ENCODE measurements around the gene CYGB. TPM values are rescaled to one million over a fixed set of nuclear protein-coding genes. Genes with fewer than 3 reads are reported as not detected.

CYGB gene
- total and polyA plus RNA-seq, 2 of the 13 experiments (the other 11 are each of a cell fraction or from before 2014, with no cell fraction given): 18.9 to 27.1 TPM

DNA sequence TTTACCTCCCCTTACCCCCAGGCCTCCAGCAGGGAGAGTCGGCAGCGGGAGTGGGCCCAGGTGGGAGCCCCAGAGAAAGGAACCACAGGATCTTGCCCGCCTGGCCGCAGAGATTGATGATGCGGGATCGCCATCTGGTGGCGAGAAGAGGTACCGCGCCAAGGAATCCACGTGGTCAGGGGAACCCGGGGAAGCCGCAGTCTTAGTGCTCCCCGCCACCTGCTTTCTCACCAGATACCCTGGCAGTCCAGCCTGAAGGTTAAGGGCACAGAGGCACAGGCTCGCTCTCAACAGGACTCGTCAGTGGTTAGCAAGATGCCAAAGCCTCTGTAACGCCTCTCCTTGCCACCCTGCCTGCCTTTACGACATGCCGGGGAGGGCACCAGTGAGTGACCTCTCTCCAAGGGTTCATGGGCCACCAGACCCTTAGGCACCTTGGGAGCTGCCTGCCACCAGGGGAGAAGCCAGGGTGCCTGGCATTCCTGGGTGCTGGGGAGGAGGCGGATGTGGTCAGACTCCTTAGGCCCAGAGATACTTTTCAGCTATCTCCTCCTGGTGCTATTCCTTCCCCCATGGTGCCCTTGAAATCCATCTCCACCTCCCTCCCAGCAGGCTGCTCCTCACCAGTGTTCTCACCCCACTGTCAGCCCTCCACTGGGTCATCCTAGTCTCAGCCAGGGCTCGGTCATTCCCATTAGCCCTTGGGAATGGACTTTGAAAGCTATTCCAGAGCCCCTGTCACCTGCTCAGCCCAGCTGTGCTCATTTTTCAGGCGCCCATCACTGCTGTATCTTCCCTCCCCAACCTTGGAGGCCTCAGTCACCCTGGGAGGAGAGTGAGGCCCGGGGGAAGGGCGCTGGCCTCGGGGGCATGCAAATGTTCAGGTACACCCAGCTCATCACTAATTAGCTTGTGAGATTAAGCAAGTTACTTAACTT, 30.8 kb downstream of the CYGB start (continued):
- TF ChIP-seq, protein P1, sequence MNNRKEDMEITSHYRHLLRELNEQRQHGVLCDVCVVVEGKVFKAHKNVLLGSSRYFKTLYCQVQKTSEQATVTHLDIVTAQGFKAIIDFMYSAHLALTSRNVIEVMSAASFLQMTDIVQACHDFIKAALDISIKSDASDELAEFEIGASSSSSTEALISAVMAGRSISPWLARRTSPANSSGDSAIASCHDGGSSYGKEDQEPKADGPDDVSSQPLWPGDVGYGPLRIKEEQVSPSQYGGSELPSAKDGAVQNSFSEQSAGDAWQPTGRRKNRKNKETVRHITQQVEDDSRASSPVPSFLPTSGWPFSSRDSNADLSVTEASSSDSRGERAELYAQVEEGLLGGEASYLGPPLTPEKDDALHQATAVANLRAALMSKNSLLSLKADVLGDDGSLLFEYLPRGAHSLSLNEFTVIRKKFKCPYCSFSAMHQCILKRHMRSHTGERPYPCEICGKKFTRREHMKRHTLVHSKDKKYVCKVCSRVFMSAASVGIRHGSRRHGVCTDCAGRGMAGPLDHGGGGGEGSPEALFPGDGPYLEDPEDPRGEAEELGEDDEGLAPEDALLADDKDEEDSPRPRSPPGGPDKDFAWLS (CRISPR knock-in tag; IDR thresholded peaks at IDR 0.05; ENCODE audit: borderline replicate concordance): no peak
- no peak for TF ChIP-seq SMAD9 (CRISPR knock-in tag; IDR thresholded peaks at IDR 0.05)
- TF ChIP-seq, protein P2, sequence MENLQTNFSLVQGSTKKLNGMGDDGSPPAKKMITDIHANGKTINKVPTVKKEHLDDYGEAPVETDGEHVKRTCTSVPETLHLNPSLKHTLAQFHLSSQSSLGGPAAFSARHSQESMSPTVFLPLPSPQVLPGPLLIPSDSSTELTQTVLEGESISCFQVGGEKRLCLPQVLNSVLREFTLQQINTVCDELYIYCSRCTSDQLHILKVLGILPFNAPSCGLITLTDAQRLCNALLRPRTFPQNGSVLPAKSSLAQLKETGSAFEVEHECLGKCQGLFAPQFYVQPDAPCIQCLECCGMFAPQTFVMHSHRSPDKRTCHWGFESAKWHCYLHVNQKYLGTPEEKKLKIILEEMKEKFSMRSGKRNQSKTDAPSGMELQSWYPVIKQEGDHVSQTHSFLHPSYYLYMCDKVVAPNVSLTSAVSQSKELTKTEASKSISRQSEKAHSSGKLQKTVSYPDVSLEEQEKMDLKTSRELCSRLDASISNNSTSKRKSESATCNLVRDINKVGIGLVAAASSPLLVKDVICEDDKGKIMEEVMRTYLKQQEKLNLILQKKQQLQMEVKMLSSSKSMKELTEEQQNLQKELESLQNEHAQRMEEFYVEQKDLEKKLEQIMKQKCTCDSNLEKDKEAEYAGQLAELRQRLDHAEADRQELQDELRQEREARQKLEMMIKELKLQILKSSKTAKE (CRISPR knock-in tag; IDR thresholded peaks at IDR 0.05; ENCODE audit: borderline replicate concordance): no peak
- TF ChIP-seq ZMYM3 (CRISPR knock-in tag; IDR thresholded peaks at IDR 0.05): no peak
- no peak for TF ChIP-seq ZNF766 (CRISPR knock-in tag; IDR thresholded peaks at IDR 0.05; ENCODE audit: borderline replicate concordance)
- 0 out of 2 replicates have a peak, but pooled peaks have one; percentile 82 for TF ChIP-seq ZFP37 (CRISPR knock-in tag; IDR thresholded peaks at IDR 0.05; ENCODE audit: borderline replicate concordance)
- TF ChIP-seq, protein P3, sequence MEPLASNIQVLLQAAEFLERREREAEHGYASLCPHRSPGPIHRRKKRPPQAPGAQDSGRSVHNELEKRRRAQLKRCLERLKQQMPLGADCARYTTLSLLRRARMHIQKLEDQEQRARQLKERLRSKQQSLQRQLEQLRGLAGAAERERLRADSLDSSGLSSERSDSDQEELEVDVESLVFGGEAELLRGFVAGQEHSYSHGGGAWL (CRISPR knock-in tag; IDR thresholded peaks at IDR 0.05): peak; percentile 77; the same call in 1 of the 2 replicates
- TF ChIP-seq, protein P4, sequence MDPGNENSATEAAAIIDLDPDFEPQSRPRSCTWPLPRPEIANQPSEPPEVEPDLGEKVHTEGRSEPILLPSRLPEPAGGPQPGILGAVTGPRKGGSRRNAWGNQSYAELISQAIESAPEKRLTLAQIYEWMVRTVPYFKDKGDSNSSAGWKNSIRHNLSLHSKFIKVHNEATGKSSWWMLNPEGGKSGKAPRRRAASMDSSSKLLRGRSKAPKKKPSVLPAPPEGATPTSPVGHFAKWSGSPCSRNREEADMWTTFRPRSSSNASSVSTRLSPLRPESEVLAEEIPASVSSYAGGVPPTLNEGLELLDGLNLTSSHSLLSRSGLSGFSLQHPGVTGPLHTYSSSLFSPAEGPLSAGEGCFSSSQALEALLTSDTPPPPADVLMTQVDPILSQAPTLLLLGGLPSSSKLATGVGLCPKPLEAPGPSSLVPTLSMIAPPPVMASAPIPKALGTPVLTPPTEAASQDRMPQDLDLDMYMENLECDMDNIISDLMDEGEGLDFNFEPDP (CRISPR knock-in tag; conservative IDR thresholded peaks at IDR 0.05): no peak
- no peak for TF ChIP-seq CCAR2 (optimal IDR thresholded peaks at IDR 0.05; ENCODE audit: low read depth, low read length)
- no peak for TF ChIP-seq ZNF839 (CRISPR knock-in tag; IDR thresholded peaks at IDR 0.05; ENCODE audit: borderline replicate concordance)
- no peak for TF ChIP-seq FUBP1 (CRISPR knock-in tag; IDR thresholded peaks at IDR 0.05; ENCODE audit: borderline replicate concordance)
- TF ChIP-seq NFRKB (IDR thresholded peaks at IDR 0.05): no peak
- TF ChIP-seq NCOR1 (IDR thresholded peaks at IDR 0.05; ENCODE audit: borderline replicate concordance, low read length): no peak
- TF ChIP-seq YEATS2 (CRISPR knock-in tag; IDR thresholded peaks at IDR 0.05; ENCODE audit: borderline replicate concordance): peak; percentile 49; the same call in 1 of the 2 replicates
- peak; percentile 79 for TF ChIP-seq NRL (CRISPR knock-in tag; IDR thresholded peaks at IDR 0.05; ENCODE audit: borderline replicate concordance)
- peak; percentile 81 for TF ChIP-seq ZNF883 (CRISPR knock-in tag; IDR thresholded peaks at IDR 0.05; ENCODE audit: not compliant biosample characterization)
- no peak for TF ChIP-seq ZNF225 (CRISPR knock-in tag; IDR thresholded peaks at IDR 0.05)
- TF ChIP-seq GABPB1 (CRISPR knock-in tag; IDR thresholded peaks at IDR 0.05): peak; percentile 57
- TF ChIP-seq SIN3A (IDR thresholded peaks at IDR 0.05; ENCODE audit: borderline replicate concordance, low read depth, low read length): peak; percentile 45; the same call in 1 of the 2 replicates
- TF ChIP-seq MAFK (conservative IDR thresholded peaks at IDR 0.05 in 1 of 2, IDR thresholded peaks at IDR 0.05 in 1 of 2; ENCODE audit: low read length in 2 of 2): no peak
- no peak for TF ChIP-seq ZNF678 (CRISPR knock-in tag; IDR thresholded peaks at IDR 0.05)
